Prostate gland (tissue), 2 donors: ENCODE data around the gene HOXD4.

Source experiments
- CTCF ChIP-seq, 4 experiments: fragments of 200-600 bp in 2 of 4; fragments of 450-650 bp in 2 of 4; sonication (generic) in 2 of 4; IDR thresholded peaks; 1 replicate in 3 of 4; 2 replicates in 1 of 4; pipeline ENCODE4 v1.5.1; 2016 to 2019; ENCODE audit warnings: antibody characterized with exemption in 4 of 4, mild to moderate bottlenecking in 2 of 4, moderate library complexity in 2 of 4
- POLR2AphosphoS5 ChIP-seq: sonication (generic); formaldehyde crosslinking; IDR thresholded peaks from one replicate; pipeline ENCODE4 v1.6.1; 2017; ENCODE audit warnings: antibody characterized with exemption

GRCh38 chr2:176103742-176104315 is 47.5 kb upstream of the HOXD4 start:
- TF ChIP-seq CTCF (IDR thresholded peaks at IDR 0.05), result no peak
- TF ChIP-seq POLR2AphosphoS5, result no peak
